ENCODE results near the gene RANBP2. TPM values are rescaled to one million over a fixed set of nuclear protein-coding genes. Genes with fewer than 3 reads are reported as not detected.

Gene RANBP2
- total RNA-seq, 2 donors from 2014 or later = 33.9 to 71.6 TPM

Small RNA genes lying within 50 kb of the gene (small RNA-seq; reads per million reads assigned to genes)
- gene AC010095.1 = not detected

Other genes with a start within 250 kb of the RANBP2 start
- 10 to 100 TPM; 19.1 to 28.3 TPM for gene LIMS1, start 185.0 kb upstream of the RANBP2 start, total RNA-seq
- 1 to 10 TPM; 3.1 to 9.6 TPM for gene CCDC138, start 67.3 kb downstream of the RANBP2 start, total RNA-seq

Data from body of pancreas (tissue), 2 donors.